HG02678 (cell line): Measurements from ENCODE around the gene HPN.

ENCODE experiments used
- ATAC-seq: cut with Tn5 transposase; IDR thresholded peaks from one replicate; pipeline ENCODE4 v1.9.1; 2021; ENCODE audit warnings: mild to moderate bottlenecking, moderate library complexity; ENCODE audit not compliant: unreplicated experiment

The HPN gene

DNA sequence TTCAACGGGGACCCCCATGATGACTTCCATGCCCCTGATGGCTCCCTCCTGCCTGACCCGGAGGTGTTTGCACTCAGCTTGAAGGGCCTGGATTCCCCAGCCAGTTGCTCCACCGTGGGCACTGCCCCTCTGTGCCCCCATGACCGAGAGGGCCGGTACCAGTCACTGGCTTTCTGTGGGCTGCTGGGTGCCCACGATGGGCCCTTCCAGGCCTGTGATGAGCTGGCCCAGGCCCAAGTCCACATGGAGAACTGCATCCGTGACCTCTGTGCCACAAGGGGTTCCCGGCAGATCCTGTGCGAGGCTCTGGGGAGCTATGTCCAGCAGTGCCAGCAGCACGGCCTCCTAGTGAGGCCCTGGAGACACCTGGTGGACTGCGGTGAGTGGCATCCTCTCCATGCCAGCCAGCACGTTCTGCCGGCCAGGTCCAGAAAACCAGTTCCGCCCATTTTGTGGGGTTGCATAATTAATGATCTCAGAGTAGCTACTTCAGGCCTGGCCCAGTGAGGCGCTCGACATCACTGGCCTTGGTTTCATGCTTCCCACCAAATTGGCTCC lies 39.2 kb downstream of the HPN start:
- ATAC-seq: no peak

DNA sequence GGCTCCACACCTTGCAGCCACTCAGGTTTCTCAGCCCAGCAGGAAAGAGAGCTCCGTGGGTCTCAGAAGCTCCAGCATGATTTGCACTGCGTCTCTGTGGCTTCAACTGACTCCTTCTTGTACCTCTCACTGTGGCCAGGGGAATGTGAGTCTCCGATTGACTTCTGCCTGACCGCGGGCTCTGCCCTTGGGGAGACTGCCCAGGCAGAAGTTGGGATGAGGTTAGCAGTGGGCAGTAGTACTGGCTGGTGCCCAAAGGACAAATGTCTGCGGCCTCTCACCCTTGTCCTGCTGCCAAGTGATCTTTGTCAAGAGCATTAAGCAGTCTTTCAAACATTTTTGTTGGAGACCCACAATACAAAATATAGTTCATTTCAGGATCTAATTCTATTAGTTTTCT lies 39.7 kb downstream of the HPN start:
- no peak for ATAC-seq

DNA sequence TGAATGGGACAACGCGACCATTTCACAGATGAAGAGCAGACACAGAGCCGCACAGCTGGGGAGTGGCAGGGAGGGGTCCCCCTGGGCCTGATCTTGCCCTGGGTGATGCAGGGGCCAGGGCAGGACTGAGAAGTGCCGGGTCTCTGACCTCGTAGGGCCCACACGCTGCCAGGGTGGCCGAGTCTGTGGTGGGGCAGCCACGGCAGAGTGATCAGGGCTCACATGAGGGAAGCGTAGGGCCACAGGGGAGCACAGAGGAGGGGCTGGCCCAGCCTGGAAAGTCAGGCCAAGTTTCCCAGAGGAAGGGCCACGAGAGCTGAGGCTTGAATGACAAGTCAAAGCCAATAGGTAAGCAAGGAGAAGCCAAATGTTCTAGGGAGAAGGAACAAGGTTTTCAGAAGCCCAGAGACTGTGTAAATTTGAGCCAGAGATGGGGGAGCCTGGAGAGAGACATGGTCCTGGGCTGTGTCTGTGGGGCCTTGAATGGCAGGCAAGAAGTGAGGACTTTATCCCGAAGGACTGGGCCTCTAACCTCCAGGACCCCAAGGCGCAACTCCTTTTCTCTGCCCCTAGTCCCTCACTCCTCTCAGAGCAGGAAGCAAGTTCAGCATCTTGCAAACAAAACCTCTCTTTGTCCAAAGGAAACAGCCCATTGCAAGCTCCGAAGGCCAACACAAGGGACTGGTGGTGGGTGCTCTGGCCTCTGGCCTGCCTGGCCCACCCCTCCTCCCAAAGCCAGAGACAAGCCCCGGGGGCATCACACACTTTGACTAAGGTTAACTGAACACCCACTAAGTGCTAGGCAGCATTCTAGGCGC lies 42.4 kb downstream of the HPN start:
- no peak for ATAC-seq

DNA sequence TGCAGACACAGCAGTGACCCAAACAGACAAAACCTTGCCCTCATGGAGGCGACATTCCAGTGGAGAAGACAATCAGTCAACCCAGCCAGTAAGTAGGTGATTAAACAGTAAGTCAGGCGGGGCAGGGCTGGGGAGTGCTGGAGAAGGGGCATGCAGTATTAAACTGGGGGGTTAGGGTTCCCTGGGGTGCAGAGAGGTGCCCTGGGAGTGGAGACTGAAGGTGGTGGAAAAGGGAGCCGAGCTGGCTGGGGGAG lies 42.9 kb downstream of the HPN start:
- no peak for ATAC-seq

DNA sequence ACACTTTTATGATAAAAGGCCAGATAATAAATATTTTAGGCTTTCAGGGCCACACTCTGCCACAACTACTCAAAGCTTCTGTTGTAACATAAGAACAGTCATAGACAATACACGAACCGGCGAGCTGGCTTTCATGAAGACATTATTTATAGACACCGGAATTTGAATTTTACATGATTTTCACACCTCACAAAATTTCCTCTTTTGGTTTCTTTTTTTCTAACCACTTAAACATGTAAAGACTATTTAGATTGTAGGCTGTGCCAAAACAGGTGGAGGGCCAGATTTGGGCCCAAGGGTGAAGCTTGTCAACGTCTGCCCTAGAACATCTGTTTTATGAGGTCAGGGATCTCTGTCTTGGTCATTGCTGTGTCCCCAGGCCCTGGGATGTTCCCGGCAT lies 44.4 kb downstream of the HPN start:
- no peak for ATAC-seq

DNA sequence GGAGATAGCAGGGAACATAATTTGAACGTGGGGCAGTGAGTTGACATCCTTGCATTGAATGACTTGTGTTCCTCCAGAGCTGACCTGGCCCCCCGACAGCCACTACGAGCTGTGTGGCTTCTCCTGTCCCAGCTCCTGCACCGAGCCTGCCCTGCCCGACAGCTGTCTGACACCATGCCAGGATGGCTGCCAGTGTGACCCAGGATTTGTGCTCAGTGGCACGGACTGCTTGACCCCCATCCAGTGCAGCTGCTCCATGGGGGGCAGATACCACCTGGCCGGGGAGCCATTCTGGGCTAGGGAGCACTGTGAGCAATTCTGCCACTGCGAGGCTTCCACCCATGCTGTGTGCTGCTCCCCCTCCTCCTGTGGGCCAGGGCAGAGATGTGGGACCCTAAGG lies 44.9 kb downstream of the HPN start:
- no peak for ATAC-seq

DNA sequence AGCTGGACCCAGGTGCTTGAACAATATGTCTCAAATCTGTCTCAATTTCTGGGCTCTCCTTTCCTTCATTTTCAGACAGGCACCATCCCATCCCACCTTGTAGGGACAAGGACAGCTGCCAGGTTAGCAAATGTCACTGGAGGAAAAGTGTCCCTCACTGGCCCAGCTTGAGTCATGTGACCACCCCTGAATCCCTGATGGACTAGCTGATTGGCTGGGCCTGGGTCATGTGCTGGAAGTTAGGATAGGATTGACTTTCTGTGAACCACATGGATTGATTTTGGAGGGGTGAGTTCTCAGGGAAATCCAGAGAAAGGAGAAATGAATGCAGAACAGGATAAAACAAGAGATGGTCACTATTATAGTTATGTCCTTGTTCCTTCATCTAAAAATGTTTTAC lies 45.9 kb downstream of the HPN start:
- no peak for ATAC-seq

DNA sequence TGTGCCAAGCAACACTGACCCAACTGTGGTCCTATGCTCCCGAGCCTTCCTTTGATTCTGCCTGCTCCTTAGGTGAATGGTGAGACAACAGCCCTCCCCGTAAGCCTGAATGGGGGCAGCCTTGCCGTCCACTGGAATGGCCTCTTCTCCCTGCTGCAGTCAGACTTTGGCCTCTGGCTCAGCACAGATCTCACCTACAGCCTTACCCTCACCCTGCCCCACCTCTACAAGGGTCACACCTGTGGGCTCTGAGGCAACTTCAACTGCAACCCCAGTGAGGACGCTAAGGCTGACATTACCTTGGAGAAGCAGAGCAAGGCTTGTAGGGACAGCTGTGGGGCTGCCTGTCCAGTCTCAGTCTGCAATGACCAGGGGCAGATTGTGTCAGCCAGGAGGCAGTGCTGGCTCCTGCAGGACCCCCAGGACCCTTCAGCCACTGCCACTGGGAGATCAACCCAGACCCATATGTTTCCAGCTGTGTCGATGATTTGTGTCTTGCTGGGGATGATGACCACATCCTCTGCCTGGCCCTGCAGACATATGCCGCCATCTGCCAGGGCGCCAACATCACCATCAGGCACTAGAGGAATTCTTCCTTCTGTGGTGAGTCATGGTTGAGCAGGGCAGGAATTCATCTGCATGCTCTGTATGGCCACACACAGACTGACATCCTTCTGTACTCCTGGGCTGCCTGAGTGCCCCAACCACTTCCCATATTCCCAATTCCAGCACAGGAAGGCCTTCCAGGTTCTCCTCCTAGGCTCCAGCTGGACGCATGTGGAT lies 46.8 kb downstream of the HPN start:
- ATAC-seq: no peak

DNA sequence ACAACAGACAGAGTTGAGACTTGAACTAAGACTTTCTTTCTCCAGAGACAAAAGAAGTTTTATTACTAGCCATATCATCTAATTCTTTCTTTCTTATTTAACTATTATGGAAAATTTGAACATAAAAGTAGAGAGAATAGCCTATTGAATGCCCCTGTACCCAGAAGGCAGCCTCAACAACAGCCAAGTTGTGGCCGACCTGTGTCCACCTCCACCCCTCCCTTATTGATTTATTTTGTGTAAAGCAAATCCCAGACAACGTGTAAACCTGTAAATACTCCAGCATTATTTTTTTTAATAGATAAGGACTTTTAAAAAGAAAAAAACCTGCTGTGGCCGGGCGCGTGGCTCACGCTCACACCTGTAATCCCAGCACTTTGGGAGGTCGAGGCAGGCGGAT lies 48.0 kb downstream of the HPN start:
- no peak for ATAC-seq

DNA sequence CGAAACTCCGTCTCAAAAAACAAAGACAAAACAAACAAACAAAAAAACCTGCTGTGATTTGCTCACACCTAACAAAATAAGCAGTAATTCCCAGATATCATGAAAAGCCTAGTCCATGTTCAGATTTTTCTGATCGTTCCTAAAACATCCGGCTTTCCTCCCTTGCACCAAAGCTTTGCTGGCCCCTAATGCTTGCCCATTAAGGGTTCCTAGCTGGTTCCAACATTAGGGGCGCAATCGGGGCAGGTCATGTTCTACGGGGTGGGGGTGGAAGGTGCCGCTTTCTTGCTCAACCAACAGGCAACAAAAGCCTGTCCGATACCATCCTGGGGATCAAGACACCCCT lies 48.6 kb downstream of the HPN start:
- no peak for ATAC-seq

DNA sequence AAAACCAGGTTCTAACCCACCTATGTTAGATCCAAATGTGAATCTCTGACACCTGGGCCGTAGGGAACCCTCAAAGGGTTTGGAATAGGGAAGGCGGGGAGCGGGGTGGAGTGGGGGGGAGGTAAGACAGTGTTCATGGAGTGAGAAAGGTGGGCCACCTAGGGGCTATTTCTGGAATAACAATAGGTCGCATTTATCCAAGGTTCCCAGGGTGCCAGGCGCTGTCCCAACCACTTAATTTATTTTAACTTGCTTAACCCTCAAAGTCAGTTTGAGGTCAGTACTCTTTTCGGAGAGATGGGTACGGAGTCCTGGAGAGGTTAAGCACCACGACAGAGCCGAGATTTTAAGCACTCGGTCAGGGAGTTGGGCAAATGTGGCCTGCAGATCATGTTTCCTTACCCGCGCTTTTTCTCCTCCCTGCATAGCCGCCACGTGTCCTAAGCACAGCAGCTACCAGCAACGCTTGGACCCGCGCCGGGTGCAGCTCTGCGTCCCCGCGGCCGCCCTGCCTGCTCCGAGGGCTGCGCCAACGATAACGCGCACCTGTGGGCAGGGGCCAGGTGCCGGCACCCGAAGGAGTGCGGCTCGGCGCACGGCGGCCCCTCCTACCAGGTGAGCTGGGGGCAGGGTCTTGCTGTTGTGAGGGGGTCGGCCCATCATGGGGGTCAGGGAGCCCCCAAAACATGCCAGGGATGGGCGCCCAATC lies 49.1 kb downstream of the HPN start:
- no peak for ATAC-seq

DNA sequence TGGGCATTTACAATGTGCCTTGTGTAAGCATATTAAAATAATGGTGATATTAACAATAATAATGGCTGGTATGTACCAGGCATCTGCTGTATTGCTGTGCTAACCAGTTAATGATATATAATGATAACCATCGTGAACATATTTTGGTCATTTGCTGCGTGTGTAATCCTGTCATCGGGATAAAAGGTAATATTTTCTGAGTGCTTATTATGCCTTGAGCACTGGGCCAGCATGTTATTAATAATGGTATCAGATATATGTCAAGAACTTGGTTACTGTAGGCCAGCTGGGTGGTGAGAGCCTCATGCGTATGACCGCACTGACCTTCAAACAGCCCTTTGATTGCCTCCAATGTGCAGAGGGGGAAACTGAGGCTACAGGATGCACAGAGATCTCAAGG lies 51.9 kb downstream of the HPN start:
- ATAC-seq: no peak

DNA sequence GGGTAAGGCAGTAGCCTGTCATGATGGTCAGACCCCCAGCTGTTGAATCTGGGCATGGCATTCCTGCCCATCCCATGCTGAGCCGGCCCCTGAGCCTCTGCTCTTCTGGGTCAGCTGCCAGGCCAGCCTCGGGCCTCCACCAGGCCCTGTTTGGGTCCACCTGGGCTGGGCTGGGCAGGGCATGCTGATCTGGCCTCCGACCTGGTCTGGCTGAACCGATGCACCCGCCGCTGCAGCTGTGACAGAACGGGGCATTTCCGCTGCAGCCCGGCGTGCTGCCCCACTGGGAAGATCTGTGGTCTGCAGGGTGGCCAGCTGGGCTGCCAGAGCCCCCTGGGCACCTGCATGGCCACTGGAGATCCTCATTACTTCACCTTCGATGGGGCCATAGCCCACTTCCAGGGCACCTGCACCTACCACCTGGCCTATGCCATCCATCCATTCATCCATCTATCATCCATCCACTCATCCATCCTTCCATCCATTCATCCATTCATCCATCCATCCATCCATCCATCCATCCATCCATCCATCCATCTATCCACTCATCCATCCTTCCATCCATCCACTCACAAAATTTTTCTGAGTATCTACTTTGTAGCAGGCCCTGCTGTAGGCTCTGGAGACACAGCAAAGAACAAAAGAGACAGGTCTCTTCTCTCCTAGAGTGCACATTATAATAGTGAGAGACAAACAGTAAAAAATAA lies 52.6 kb downstream of the HPN start:
- no peak for ATAC-seq

DNA sequence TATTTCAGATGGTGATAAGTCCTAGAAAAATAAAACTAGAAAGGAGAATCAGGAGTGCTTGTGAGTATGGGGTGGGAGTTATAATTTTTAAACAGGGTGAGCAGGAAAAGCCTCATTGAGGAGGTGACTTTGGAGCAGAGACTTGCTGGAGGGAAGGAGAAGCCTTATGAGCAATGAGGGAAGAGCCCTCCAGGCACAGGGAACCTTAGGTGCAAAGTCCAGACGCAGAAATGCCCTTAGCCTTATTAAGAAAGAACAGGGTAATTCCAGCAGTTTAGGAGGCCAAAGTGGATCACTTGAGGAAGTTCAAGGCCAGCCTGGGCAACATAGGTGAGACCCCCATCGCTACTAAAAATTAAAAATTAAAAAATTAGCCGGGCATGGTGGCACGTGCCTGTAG lies 53.1 kb downstream of the HPN start:
- ATAC-seq: no peak

DNA sequence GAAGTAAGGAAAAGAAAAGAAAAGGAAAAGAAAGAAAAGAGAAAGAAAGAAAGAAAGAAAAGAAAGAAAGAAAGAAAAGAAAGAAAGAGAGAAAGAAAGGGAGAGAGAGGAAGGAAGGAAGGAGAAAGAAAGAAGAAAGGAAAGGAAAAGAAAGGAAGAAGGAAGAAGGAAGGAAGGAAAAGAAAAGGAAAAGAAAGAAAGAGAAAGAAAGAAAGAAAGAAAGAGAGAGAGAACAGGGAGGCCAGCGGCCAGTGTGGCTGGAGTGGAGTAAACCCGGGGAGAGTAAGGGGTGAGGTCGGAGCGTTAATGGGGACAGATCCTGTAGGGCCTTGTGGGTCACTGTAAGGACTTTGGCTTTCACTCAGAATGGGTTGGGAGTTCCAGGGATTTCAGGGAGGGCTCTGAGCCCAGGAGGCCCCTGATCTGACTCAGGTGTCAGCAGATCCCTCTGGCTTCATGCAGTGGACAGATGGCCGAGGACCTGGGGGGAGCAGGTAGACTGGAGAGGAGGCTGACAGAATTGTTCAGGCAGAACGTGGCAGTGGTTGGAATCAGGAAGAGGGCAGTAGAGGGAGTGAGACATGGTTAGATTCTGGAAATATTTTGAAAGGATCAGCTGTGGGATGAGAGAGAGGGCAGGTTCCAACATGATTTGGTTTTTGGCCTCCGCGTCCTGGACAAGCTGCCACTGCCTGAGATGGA lies 54.3 kb downstream of the HPN start:
- no peak for ATAC-seq

DNA sequence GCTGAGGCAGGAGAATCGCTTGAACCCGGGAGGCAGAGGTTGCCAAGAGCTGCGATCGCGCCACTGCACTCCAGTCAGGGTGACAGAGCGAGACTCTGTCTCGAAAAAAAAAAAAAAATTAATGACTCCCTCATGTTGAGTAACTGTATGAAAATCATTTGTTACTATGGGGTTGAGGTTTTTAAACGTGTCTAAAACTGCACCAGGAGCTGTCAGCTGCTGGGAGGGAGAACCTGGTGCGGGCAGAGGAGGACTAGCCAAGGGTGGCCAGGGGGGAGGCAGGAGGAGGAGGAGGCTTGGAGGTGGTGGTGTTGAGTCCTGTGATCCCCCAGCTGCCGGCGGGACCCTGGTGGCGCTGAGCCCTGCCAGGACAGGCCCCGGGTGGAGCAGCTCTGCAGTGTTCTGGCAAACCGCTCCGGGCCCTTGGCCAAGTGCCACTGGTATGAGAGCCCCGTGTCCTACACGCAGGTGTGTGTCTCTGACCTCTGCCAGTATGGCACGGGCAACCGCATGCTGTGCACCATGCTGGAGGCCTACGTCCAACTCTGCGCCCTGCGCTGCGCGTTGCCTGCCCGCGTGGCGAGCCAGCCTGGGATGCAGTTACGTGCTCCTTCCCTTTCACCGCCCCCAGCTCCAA lies 57.0 kb downstream of the HPN start:
- ATAC-seq: no peak

DNA sequence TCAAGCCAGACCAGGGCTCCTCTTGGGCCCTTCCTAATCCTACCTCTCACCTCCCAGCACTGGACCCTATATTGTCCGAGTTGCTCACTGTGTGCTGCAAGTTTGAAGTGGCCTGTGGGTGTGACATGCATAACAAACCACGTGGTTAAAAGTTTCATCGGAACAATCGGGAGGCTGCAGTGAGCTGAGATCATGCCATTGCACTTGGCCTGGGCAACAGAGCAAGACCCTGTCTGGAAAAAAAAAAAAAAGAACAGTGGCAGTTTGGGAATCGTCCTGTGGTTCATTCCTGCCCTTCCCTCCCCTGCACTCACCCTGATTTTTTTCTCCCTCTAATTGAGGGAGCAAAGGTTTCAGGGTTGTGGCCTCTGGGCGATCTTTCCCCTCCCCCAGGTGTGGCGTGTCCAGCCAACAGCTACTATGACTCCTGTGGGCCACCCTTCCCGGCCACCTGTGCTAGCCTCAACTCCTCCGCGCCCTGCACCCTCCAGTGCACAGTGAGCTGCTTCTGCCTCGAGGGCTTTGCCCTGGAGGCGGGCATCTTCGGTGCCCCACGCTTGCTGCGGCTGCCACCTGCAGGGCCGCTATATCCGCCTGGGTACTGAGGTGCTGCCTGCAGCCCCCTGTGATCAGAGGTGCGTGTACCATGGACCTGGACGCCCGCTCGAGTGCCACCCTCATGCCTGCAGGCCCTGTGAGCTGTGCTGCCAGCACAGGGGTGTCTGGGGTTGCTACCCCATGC lies 57.8 kb downstream of the HPN start:
- ATAC-seq: no peak

DNA sequence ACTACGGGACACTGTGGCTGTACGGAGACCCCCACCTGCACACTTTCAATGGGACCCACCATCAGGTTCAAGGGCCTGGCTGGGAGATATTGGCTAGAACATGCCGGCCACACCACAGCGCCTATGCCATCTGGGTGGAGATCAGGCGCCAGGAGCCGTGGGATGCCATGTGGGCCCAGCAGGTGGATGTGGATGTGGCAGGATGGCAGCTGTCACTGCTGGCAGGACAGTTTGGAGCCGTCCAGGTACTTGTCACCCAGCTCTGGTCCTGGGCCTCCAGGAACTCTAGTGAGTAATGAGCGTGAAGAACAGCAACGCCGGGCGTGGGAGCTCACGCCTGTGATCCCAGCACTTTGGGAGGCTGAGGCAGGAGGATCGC lies 58.4 kb downstream of the HPN start:
- ATAC-seq: no peak
